Suprapubic skin (tissue), 3 donors: ENCODE data around the gene HECTD1.

Experiments used
- CTCF ChIP-seq, 2 donors: fragments of 200-600 bp in 1 of 2; fragments of 450-650 bp in 1 of 2; sonication (generic) in 1 of 2; IDR thresholded peaks; one replicate each; pipeline ENCODE4 v1.5.1; 2016 to 2019; ENCODE audit warnings: antibody characterized with exemption in 2 of 2, mild to moderate bottlenecking in 1 of 2, moderate library complexity in 1 of 2
- POLR2A ChIP-seq, 2 donors: fragments of 450-650 bp; IDR thresholded peaks; one replicate each; pipeline ENCODE4 v1.6.1; 2017; ENCODE audit warnings: antibody characterized with exemption in 2 of 2, mild to moderate bottlenecking in 2 of 2, moderate library complexity in 2 of 2

DNA sequence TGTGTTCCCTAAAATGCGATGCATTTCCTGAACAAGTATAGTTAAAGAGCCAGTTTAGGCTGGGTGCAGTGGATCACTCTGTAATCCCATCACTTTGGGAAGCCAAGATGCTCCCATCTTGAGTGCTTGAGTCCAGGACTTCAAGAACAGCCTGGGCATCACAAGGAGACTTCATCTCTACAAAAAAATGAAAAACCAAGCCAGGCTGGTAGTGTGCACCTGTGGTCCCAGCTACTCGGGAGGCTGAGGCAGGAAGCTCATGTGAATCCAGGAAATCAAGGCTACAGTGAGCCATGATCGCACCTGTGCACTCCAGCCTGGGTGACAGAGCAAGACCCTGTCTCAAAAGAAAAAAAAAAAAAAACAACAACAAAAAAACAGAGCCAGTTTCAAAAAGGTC lies 26.3 kb downstream of the HECTD1 start:
- TF ChIP-seq CTCF (IDR thresholded peaks at IDR 0.05) (no peak), POLR2A (IDR thresholded peaks at IDR 0.05) (no peak)
